Body of pancreas (tissue), 4 donors: ENCODE data around the gene RNF225. TPM values are rescaled to one million over a fixed set of nuclear protein-coding genes. Genes with fewer than 3 reads are reported as not detected.

Experiments used
- ATAC-seq: fragments of 150-250 bp; one replicate; pipeline ENCODE4 v1.9.1; 2016
- DNase-seq, 4 donors: peaks; one replicate each; pipeline ENCODE4 v3.0.0-alpha.2; 2019
- H3K27ac ChIP-seq, 4 donors: fragments of 200-600 bp; sonication (generic); 1 replicate in 3 of 4; 2 replicates in 1 of 4; pipeline versions ENCODE4 v1.5.1 to v1.6.1; 2016 to 2019; ENCODE audit warnings: mild to moderate bottlenecking in 1 of 4, mixed read lengths in 1 of 4, moderate library complexity in 1 of 4
- H3K27me3 ChIP-seq, 2 donors: fragments of 200-600 bp; sonication (generic); one replicate each; pipeline ENCODE4 v1.6.0; 2016; ENCODE audit warnings: mild to moderate bottlenecking in 1 of 2
- H3K36me3 ChIP-seq, 2 donors: fragments of 200-600 bp; sonication (generic); replicated peaks in 1 of 2; 2 replicates each; pipeline ENCODE4 v1.5.1; 2016; ENCODE audit warnings: low read depth in 2 of 2; ENCODE audit not compliant: insufficient read depth in 1 of 2
- H3K4me1 ChIP-seq: fragments of 200-600 bp; sonication (generic); one replicate; pipeline ENCODE4 v1.6.0; 2016
- H3K4me3 ChIP-seq, 2 donors: fragments of 200-600 bp; sonication (generic); 1 replicate in 1 of 2; 2 replicates in 1 of 2; pipeline ENCODE4 v1.5.1; 2016 to 2019
- H3K9me3 ChIP-seq, 3 donors: fragments of 200-600 bp; sonication (generic); 1 replicate in 2 of 3; 2 replicates in 1 of 3; pipeline ENCODE4 v1.5.1; 2016
- CTCF ChIP-seq, 7 experiments: fragments of 450-650 bp in 4 of 7; fragments of 200-600 bp in 3 of 7; sonication (generic) in 3 of 7; IDR thresholded peaks; one replicate each; pipeline ENCODE4 v1.5.1; 2016 to 2019; ENCODE audit warnings: antibody characterized with exemption in 7 of 7
- POLR2A ChIP-seq, 3 donors: fragments of 450-650 bp; IDR thresholded peaks; one replicate each; pipeline ENCODE4 v1.6.1; 2016; ENCODE audit warnings: antibody characterized with exemption in 3 of 3, mild to moderate bottlenecking in 2 of 3
- WGBS, 2 donors: methylation state at CpG; one replicate each; pipeline ENCODE4 v1.1.5; 2017; 5-methylcytosine and 5-hydroxymethylcytosine counted together
- intact Hi-C: fragments of 100-400 bp; cut with DNase I; formaldehyde crosslinking; loops from one replicate; pipeline ENCODE4 v1.15.1; 2023
- total RNA-seq, 2 donors: library from RNA; depleted of rRNA; stranded (reverse); fragments of >200 nt; gene quantifications; one replicate each; pipeline ENCODE4 v1.1.0, GENCODE V29; 2016

The RNF225 gene
- total RNA-seq, 2 donors from 2014 or later: not detected

- ATAC-seq (no peak), DNase-seq (no peak)
- no peak overlapping the region for H3K27ac ChIP-seq
- intact Hi-C loops: no loop called here
- TF ChIP-seq POLR2A (IDR thresholded peaks at IDR 0.05) (no peak), CTCF (IDR thresholded peaks at IDR 0.05) (no peak)
- H3K4me1 ChIP-seq: no peaks in the 10 kb centered on the region
- 67 to 88% methylated on average over 1 of the region's 1 CpG for WGBS, 2 donors
- no peak overlapping the region for H3K4me3 ChIP-seq
- no peaks in the 10 kb centered on the region for H3K27me3 ChIP-seq
- H3K36me3 ChIP-seq: peaks cover 0 to 2% of the 10 kb centered on the region in 2 donors
- H3K9me3 ChIP-seq: peaks cover 0 to 61% (median 5%) of the 10 kb centered on the region in 3 donors
Measured at GRCh38 chr19:58428617-58429016, 33.2 kb downstream of the RNF225 start.

- Histone ChIP-seq H3K4me1 (no peaks in the 10 kb centered on the region), H3K36me3 (peaks cover 10 to 12% of the 10 kb centered on the region in 2 donors), H3K27me3 (no peaks in the 10 kb centered on the region), H3K27ac (no peak overlapping the region), H3K4me3 (no peak overlapping the region), H3K9me3 (peaks cover 0 to 72% (median 11%) of the 10 kb centered on the region in 3 donors)
- intact Hi-C loops: no loop called here
- ATAC-seq (no peak), DNase-seq (no peak)
- TF ChIP-seq POLR2A (IDR thresholded peaks at IDR 0.05) (no peak), CTCF (IDR thresholded peaks at IDR 0.05) (no peak)
Measured at GRCh38 chr19:58429745-58430144, 34.3 kb downstream of the RNF225 start.

GRCh38 chr19:58434217-58434616, 38.8 kb downstream of the RNF225 start:
- Histone ChIP-seq H3K4me3 (no peak overlapping the region), H3K9me3 (peaks cover 0 to 97% (median 11%) of the 10 kb centered on the region in 3 donors), H3K27me3 (no peaks in the 10 kb centered on the region), H3K4me1 (peaks cover 4% of the 10 kb centered on the region), H3K27ac (no peak overlapping the region), H3K36me3 (peaks cover 25 to 26% of the 10 kb centered on the region in 2 donors)
- DNase-seq: no peak
- intact Hi-C loops: no loop called here
- no peak for TF ChIP-seq CTCF (IDR thresholded peaks at IDR 0.05)
- TF ChIP-seq POLR2A (IDR thresholded peaks at IDR 0.05): no peak
- 100% methylated on average over 2 of the region's 2 CpGs for WGBS, 2 donors
- no peak for ATAC-seq

- TF ChIP-seq POLR2A (IDR thresholded peaks at IDR 0.05): peak in 2 of 3 donors; percentile 51 to 55
- no peak for TF ChIP-seq CTCF (IDR thresholded peaks at IDR 0.05)
- H3K9me3 ChIP-seq: peaks cover 0 to 42% (median 0%) of the 10 kb centered on the region in 3 donors
- 3 to 31% methylated on average over 4 to 56 of the region's 59 CpGs for WGBS, 2 donors
- peaks cover 17% of the 10 kb centered on the region for H3K4me1 ChIP-seq
- intact Hi-C loops: no loop called here
- DNase-seq (peak; percentile 95 to 99 (median 97)), ATAC-seq (peak; percentile 99)
- peak within 1 kb of the TSS; percentile 30 to 44 for H3K4me3 ChIP-seq
- H3K36me3 ChIP-seq: peaks cover 12 to 14% of the 10 kb centered on the region in 2 donors
- no peaks in the 10 kb centered on the region for H3K27me3 ChIP-seq
- peak within 1 kb of the TSS in 3 of 4 donors; percentile 12 to 70 (median 70) for H3K27ac ChIP-seq
Measured at GRCh38 chr19:58439576-58440554, 44.4 kb downstream of the RNF225 start, which contains the start of gene ZNF132. TSS of gene ZNF132 (minus strand) at chr19:58440153. CDS start at chr19:58439821, 332 bp downstream.
